Natural killer cell (primary cell): ENCODE results near the gene CARMIL1. TPM values are rescaled to one million over a fixed set of nuclear protein-coding genes. Genes with fewer than 3 reads are reported as not detected.

Experiments used
- ATAC-seq, 3 donors: fragments of 150-1000 bp in 2 of 3; fragments of 200-7000 bp in 1 of 3; cut with Tn5 transposase; 1 replicate in 1 of 3; 2 replicates in 2 of 3; pipeline ENCODE4 v1.10.0; 2021; ENCODE audit warnings: mild to moderate bottlenecking in 2 of 3, moderate library complexity in 2 of 3
- DNase-seq, 2 donors: peaks; one replicate each; pipeline versions ENCODE4 v3.0.0 to v3.0.0-alpha.2; 2013 to 2021; ENCODE audit warnings: mixed read lengths in 1 of 2
- H3K27ac ChIP-seq: one replicate; pipeline ENCODE4 v1.5.1; 2013; ENCODE audit warnings: mild to moderate bottlenecking, low read length
- H3K27me3 ChIP-seq: one replicate; pipeline ENCODE4 v1.6.1; 2013; ENCODE audit warnings: low read length; ENCODE audit not compliant: control insufficient read depth, insufficient read depth
- H3K36me3 ChIP-seq: one replicate; pipeline ENCODE4 v1.6.1; 2013; ENCODE audit warnings: low read length; ENCODE audit not compliant: control insufficient read depth, insufficient read depth
- H3K4me1 ChIP-seq: one replicate; pipeline ENCODE4 v1.6.1; 2013; ENCODE audit warnings: low read length; ENCODE audit not compliant: control insufficient read depth, insufficient read depth
- H3K4me3 ChIP-seq: one replicate; pipeline ENCODE4 v1.5.1; 2013; ENCODE audit warnings: low read length
- H3K9me3 ChIP-seq: one replicate; pipeline ENCODE4 v1.6.1; 2013; ENCODE audit warnings: low read length; ENCODE audit not compliant: control insufficient read depth, insufficient read depth
- H3K27ac Mint-ChIP-seq, 2 donors: one replicate each; pipeline ENCODE4 v1.8.0; 2022; ENCODE audit warnings: mild to moderate bottlenecking in 2 of 2, mixed read lengths in 2 of 2, moderate library complexity in 1 of 2
- H3K27me3 Mint-ChIP-seq, 2 donors: one replicate each; pipeline ENCODE4 v1.8.0; 2022; ENCODE audit warnings: low read depth in 2 of 2, mixed read lengths in 2 of 2
- H3K36me3 Mint-ChIP-seq: one replicate; pipeline ENCODE4 v1.8.0; 2022; ENCODE audit warnings: mixed read lengths
- H3K4me1 Mint-ChIP-seq, 2 donors: one replicate each; pipeline ENCODE4 v1.8.0; 2022; ENCODE audit warnings: mixed read lengths in 2 of 2
- H3K4me3 Mint-ChIP-seq: one replicate; pipeline ENCODE4 v1.8.0; 2022; ENCODE audit warnings: mild to moderate bottlenecking, moderate library complexity, mixed read lengths
- H3K9me3 Mint-ChIP-seq, 2 donors: one replicate each; pipeline ENCODE4 v1.8.0; 2022; ENCODE audit warnings: mixed read lengths in 2 of 2
- CTCF ChIP-seq: fragments of 200-600 bp; IDR thresholded peaks from one replicate; pipeline ENCODE4 v1.8.0; 2022; ENCODE audit warnings: antibody characterized with exemption
- WGBS: methylation state at CpG from one replicate; pipeline ENCODE4 v1.1.7; 2013; ENCODE audit warnings: missing lambda C conversion rate; ENCODE audit not compliant: insufficient coverage; 5-methylcytosine and 5-hydroxymethylcytosine counted together
- intact Hi-C: fragments of 100-400 bp; cut with micrococcal nuclease; formaldehyde crosslinking; loops from one replicate; pipeline ENCODE4 v1.14.2; 2022
- total RNA-seq, 4 donors: library from RNA; stranded (reverse); fragments of 120-200 nt in 1 of 4; gene quantifications; one replicate each; pipeline versions ENCODE4 v1.2.3 to v1.2.4, GENCODE V29; 2013 to 2022

The CARMIL1 gene
- total RNA-seq, 3 donors from 2014 or later (not counting 1 experiment from before 2014, with no cell fraction given), result 0.25 to 1.1 (median 0.35) TPM

GRCh38 chr6:25404693-25405169, 125.6 kb downstream of the CARMIL1 start:
- WGBS, result 4% methylated on average over 8 of the region's 8 CpGs
- Histone ChIP-seq H3K27me3 (no peaks in the 10 kb centered on the region), H3K4me3 (peak overlapping the region; percentile 15), H3K27ac (peak overlapping the region; percentile 68), H3K4me1 (peaks cover 25% of the 10 kb centered on the region), H3K36me3 (no peaks in the 10 kb centered on the region), H3K9me3 (no peaks in the 10 kb centered on the region)
- Mint-ChIP-seq H3K4me1 (no peaks in the 10 kb centered on the region), H3K9me3 (no peaks in the 10 kb centered on the region), H3K36me3 (no peaks in the 10 kb centered on the region), H3K4me3 (no peak overlapping the region), H3K27ac (no peak overlapping the region), H3K27me3 (no peaks in the 10 kb centered on the region)
- peak; percentile 77 to 92 (median 92) for ATAC-seq
- intact Hi-C loops, result no loop called here
- DNase-seq, result peak; percentile 27 to 66
- no peak for TF ChIP-seq CTCF

- intact Hi-C loops, result no loop called here
- peak overlapping the region; percentile 68 for H3K27ac ChIP-seq
- DNase-seq (peak in 1 of 2 donors; percentile 42), ATAC-seq (peak in 1 of 3 donors; percentile 31)
- TF ChIP-seq CTCF, result no peak
- Mint-ChIP-seq H3K27ac (no peak overlapping the region), H3K27me3 (no peaks in the 10 kb centered on the region), H3K36me3 (no peaks in the 10 kb centered on the region), H3K4me1 (no peaks in the 10 kb centered on the region), H3K4me3 (no peak overlapping the region), H3K9me3 (no peaks in the 10 kb centered on the region)
- no peaks in the 10 kb centered on the region for H3K36me3 ChIP-seq
- H3K4me1 ChIP-seq, result peaks cover 28% of the 10 kb centered on the region
- no CpG with 5 or more reads among the region's 1 CpG for WGBS
- H3K4me3 ChIP-seq, result peak overlapping the region; percentile 15
- no peaks in the 10 kb centered on the region for H3K9me3 ChIP-seq
- H3K27me3 ChIP-seq, result no peaks in the 10 kb centered on the region
Measured at GRCh38 chr6:25405442-25405841, 126.3 kb downstream of the CARMIL1 start.

- H3K27ac ChIP-seq, result no peak overlapping the region
- intact Hi-C loops, result no loop called here
- no peak for ATAC-seq
Measured at GRCh38 chr6:25407431-25407830, 128.3 kb downstream of the CARMIL1 start.

More at GRCh38 chr6:25407431-25407830, 128.3 kb downstream of the CARMIL1 start:
- H3K27ac Mint-ChIP-seq, result no peak overlapping the region
- H3K4me3 ChIP-seq, result no peak overlapping the region
- WGBS, result 98% methylated on average over 3 of the region's 3 CpGs
- H3K9me3 ChIP-seq, result no peaks in the 10 kb centered on the region
- DNase-seq, result no peak
- no peak overlapping the region for H3K4me3 Mint-ChIP-seq
- no peak for TF ChIP-seq CTCF
- H3K36me3 ChIP-seq, result no peaks in the 10 kb centered on the region
- H3K36me3 Mint-ChIP-seq, result no peaks in the 10 kb centered on the region
- no peaks in the 10 kb centered on the region for H3K27me3 Mint-ChIP-seq
- H3K27me3 ChIP-seq, result no peaks in the 10 kb centered on the region
- no peaks in the 10 kb centered on the region for H3K9me3 Mint-ChIP-seq
- H3K4me1 ChIP-seq, result peaks cover 29% of the 10 kb centered on the region
- H3K4me1 Mint-ChIP-seq, result no peaks in the 10 kb centered on the region
